Chondrocyte (in vitro differentiated cells): Measurements from ENCODE around the gene WWOX. TPM values are rescaled to one million over a fixed set of nuclear protein-coding genes. Genes with fewer than 3 reads are reported as not detected.

Experiments used
- DNase-seq: peaks from one replicate; pipeline ENCODE4 v3.0.0; 2021; ENCODE audit warnings: mixed read lengths, low spot score
- H3K27ac Mint-ChIP-seq: one replicate; pipeline ENCODE4 v1.8.0; 2021; ENCODE audit warnings: mild to moderate bottlenecking, moderate library complexity, mixed read lengths; ENCODE audit not compliant: unreplicated experiment
- H3K27me3 Mint-ChIP-seq: 2 replicates; pipeline ENCODE4 v1.8.0; 2021; ENCODE audit warnings: low read depth, mixed read lengths
- H3K36me3 Mint-ChIP-seq: 2 replicates; pipeline ENCODE4 v1.8.0; 2021; ENCODE audit warnings: low read depth, mixed read lengths
- H3K4me1 Mint-ChIP-seq: 2 replicates; pipeline ENCODE4 v1.8.0; 2021; ENCODE audit warnings: low read depth, mild to moderate bottlenecking, mixed read lengths
- H3K4me3 Mint-ChIP-seq: one replicate; pipeline ENCODE4 v1.8.0; 2021; ENCODE audit warnings: mild to moderate bottlenecking, moderate library complexity, mixed read lengths; ENCODE audit not compliant: unreplicated experiment
- H3K9me3 Mint-ChIP-seq: 2 replicates; pipeline ENCODE4 v1.8.0; 2021; ENCODE audit warnings: low read depth, mixed read lengths
- CTCF ChIP-seq: fragments of 200-600 bp; sonication (generic); IDR thresholded peaks from 2 replicates; pipeline ENCODE4 v1.5.0; 2021; ENCODE audit warnings: antibody characterized with exemption, mild to moderate bottlenecking, moderate library complexity
- total RNA-seq: library from RNA; stranded (reverse); gene quantifications from 3 replicates; pipeline ENCODE4 v1.2.1, GENCODE V29; 2021

Gene WWOX
- total RNA-seq, 1 donor from 2014 or later: 12.1 TPM

- H3K27ac Mint-ChIP-seq: no peak overlapping the region
- no peaks in the 10 kb centered on the region for H3K36me3 Mint-ChIP-seq
- DNase-seq: no peak
- peak; percentile 64 for TF ChIP-seq CTCF
- no peak overlapping the region for H3K4me3 Mint-ChIP-seq
- H3K4me1 Mint-ChIP-seq: peaks cover 13% of the 10 kb centered on the region
- peaks cover 9% of the 10 kb centered on the region for H3K27me3 Mint-ChIP-seq
- no peaks in the 10 kb centered on the region for H3K9me3 Mint-ChIP-seq
These were observed 1162.1 kb downstream of the WWOX start for GRCh38 chr16:79261481-79261940.

GRCh38 chr16:79261944-79262552, 1162.6 kb downstream of the WWOX start:
- TF ChIP-seq CTCF: no peak
- no peak overlapping the region for H3K4me3 Mint-ChIP-seq
- no peaks in the 10 kb centered on the region for H3K9me3 Mint-ChIP-seq

More at GRCh38 chr16:79261944-79262552, 1162.6 kb downstream of the WWOX start:
- Mint-ChIP-seq H3K36me3 (no peaks in the 10 kb centered on the region), H3K27ac (no peak overlapping the region), H3K4me1 (peaks cover 13% of the 10 kb centered on the region), H3K27me3 (peaks cover 9% of the 10 kb centered on the region)
- DNase-seq: no peak

Other genes with a start within 250 kb of the WWOX start
- not detected in 3 replicates for gene CLEC3A, start 77.1 kb upstream of the WWOX start, total RNA-seq